H1 (cell line): Measurements from ENCODE around the gene CRHBP. TPM values are rescaled to one million over a fixed set of nuclear protein-coding genes. Genes with fewer than 3 reads are reported as not detected.

ENCODE experiments used
- CTCF ChIA-PET: fragments of 300-600 bp; sonication (Branson Sonifier 250); formaldehyde crosslinking; loops from one replicate; lab custom pipeline; 2021; ENCODE audit not compliant: partially characterized antibody; lab: Charles Lee
- POLR2A ChIA-PET: fragments of 300-600 bp; sonication (Branson Sonifier 250); formaldehyde crosslinking; loops from one replicate; lab custom pipeline; 2021; ENCODE audit warnings: inconsistent platforms; ENCODE audit not compliant: partially characterized antibody; lab: Charles Lee
- DNase-seq, 2 experiments: peaks; one replicate each; pipeline versions ENCODE4 v3.0.0 to v3.0.0-alpha.2; 2010 to 2022; ENCODE audit warnings: low spot score in 2 of 2, low read depth in 1 of 2, mixed read lengths in 1 of 2
- FAIRE-seq: peaks from 2 replicates; lab custom pipeline; 2011; peaks lifted over from hg19 to GRCh38; lab: Jason Lieb, UNC
- H2AFZ ChIP-seq: 2 replicates; pipeline ENCODE4 v1.8.1; 2012; ENCODE audit warnings: low read length, inconsistent platforms
- H2AK5ac ChIP-seq: 2 replicates; pipeline ENCODE4 v1.6.1; 2013; ENCODE audit warnings: low read depth, low read length
- H2BK120ac ChIP-seq: replicated peaks from 2 replicates; pipeline ENCODE3; 2013; ENCODE audit warnings: low read depth, low read length, inconsistent platforms
- H2BK12ac ChIP-seq: 2 replicates; pipeline ENCODE4 v1.6.1; 2013; ENCODE audit warnings: low read depth, low read length
- H2BK15ac ChIP-seq: 2 replicates; pipeline ENCODE4 v1.6.1; 2013; ENCODE audit warnings: low read length
- H2BK20ac ChIP-seq: 2 replicates; pipeline ENCODE4 v1.6.1; 2013; ENCODE audit warnings: low read length
- H2BK5ac ChIP-seq: 2 replicates; pipeline ENCODE4 v1.6.1; 2013; ENCODE audit warnings: low read depth, low read length
- H3K14ac ChIP-seq: 2 replicates; pipeline ENCODE4 v1.6.1; 2013; ENCODE audit warnings: inconsistent platforms; ENCODE audit not compliant: insufficient read length
- H3K18ac ChIP-seq: 2 replicates; pipeline ENCODE4 v1.6.1; 2013; ENCODE audit warnings: low read length; ENCODE audit errors: extremely low read depth
- H3K23ac ChIP-seq: 2 replicates; pipeline ENCODE4 v1.6.1; 2013; ENCODE audit warnings: inconsistent platforms; ENCODE audit not compliant: insufficient read length
- H3K23me2 ChIP-seq: 2 replicates; pipeline ENCODE4 v1.6.1; 2013; ENCODE audit warnings: low read depth, low read length
- H3K27ac ChIP-seq: 2 replicates; pipeline ENCODE4 v1.6.1; 2011; ENCODE audit warnings: low read depth, low read length, inconsistent platforms
- H3K27me3 ChIP-seq, 4 experiments: replicated peaks in 1 of 4; 1 replicate in 1 of 4; 2 replicates in 3 of 4; pipeline versions ENCODE4 v1.6.1 to v1.8.1; 2011 to 2013; ENCODE audit warnings: low read length in 3 of 4, mild to moderate bottlenecking in 3 of 4, inconsistent platforms in 2 of 4, mixed read lengths in 2 of 4, moderate library complexity in 1 of 4; ENCODE audit not compliant: control insufficient read depth in 3 of 4, insufficient read depth in 3 of 4; ENCODE audit errors: extremely low read depth in 1 of 4
- H3K36me3 ChIP-seq, 4 experiments: 2 replicates each; pipeline versions ENCODE4 v1.6.1 to v1.8.1; 2011 to 2013; ENCODE audit warnings: mild to moderate bottlenecking in 4 of 4, low read length in 3 of 4, moderate library complexity in 2 of 4, control low read depth in 1 of 4, inconsistent platforms in 1 of 4; ENCODE audit not compliant: insufficient read depth in 4 of 4, control insufficient read depth in 2 of 4
- H3K4ac ChIP-seq: replicated peaks from 2 replicates; pipeline ENCODE3; 2013; ENCODE audit warnings: low read length, low read depth, mixed read lengths, inconsistent platforms; ENCODE audit not compliant: insufficient read length
- H3K4me1 ChIP-seq, 4 experiments: replicated peaks in 1 of 4; 1 replicate in 1 of 4; 2 replicates in 3 of 4; pipeline versions ENCODE4 v1.6.1 to v1.8.1; 2011 to 2013; ENCODE audit warnings: low read length in 3 of 4, inconsistent platforms in 2 of 4, mixed read lengths in 1 of 4; ENCODE audit not compliant: insufficient read depth in 4 of 4, control insufficient read depth in 3 of 4
- H3K4me2 ChIP-seq, 2 experiments: 2 replicates each; pipeline versions ENCODE4 v1.6.1 to v1.8.1; 2011 to 2013; ENCODE audit warnings: low read depth in 2 of 2, low read length in 2 of 2, control low read depth in 1 of 2, inconsistent platforms in 1 of 2, mild to moderate bottlenecking in 1 of 2; ENCODE audit not compliant: insufficient read depth in 1 of 2
- H3K4me3 ChIP-seq, 4 experiments: fragments of 200-600, 300-600 bp in 1 of 4; sonication (generic), shearing (Covaris generic), sonication (Bioruptor Twin) in 1 of 4; 2 replicates each; pipeline versions ENCODE4 v1.5.1 to v1.8.1; 2011 to 2016; ENCODE audit warnings: low read length in 4 of 4, low read depth in 3 of 4, control low read depth in 2 of 4, inconsistent platforms in 2 of 4, mild to moderate bottlenecking in 2 of 4, mixed read lengths in 1 of 4, moderate library complexity in 1 of 4; ENCODE audit not compliant: insufficient read depth in 2 of 4; ENCODE audit errors: extremely low read depth in 1 of 4
- H3K56ac ChIP-seq: replicated peaks from 2 replicates; pipeline ENCODE3; 2013; ENCODE audit warnings: low read depth, mild to moderate bottlenecking, mixed read lengths, low read length, inconsistent platforms; ENCODE audit not compliant: insufficient read length
- H3K79me1 ChIP-seq: 2 replicates; pipeline ENCODE4 v1.6.1; 2013; ENCODE audit warnings: low read depth, low read length, control low read depth
- H3K79me2 ChIP-seq, 2 experiments: 2 replicates each; pipeline versions ENCODE4 v1.6.1 to v1.8.1; 2012 to 2013; ENCODE audit warnings: low read length in 2 of 2, mild to moderate bottlenecking in 2 of 2, inconsistent platforms in 1 of 2; ENCODE audit not compliant: insufficient read depth in 2 of 2, control insufficient read depth in 1 of 2
- H3K9ac ChIP-seq, 4 experiments: replicated peaks in 1 of 4; 1 replicate in 1 of 4; 2 replicates in 3 of 4; pipeline versions ENCODE4 v1.6.1 to v1.8.1; 2011 to 2013; ENCODE audit warnings: low read depth in 3 of 4, low read length in 3 of 4, control low read depth in 2 of 4, mild to moderate bottlenecking in 2 of 4, moderate library complexity in 2 of 4, inconsistent platforms in 1 of 4; ENCODE audit errors: extremely low read depth in 1 of 4
- H3K9me3 ChIP-seq, 2 experiments: 2 replicates each; pipeline versions ENCODE4 v1.6.1 to v1.8.1; 2012 to 2013; ENCODE audit warnings: mild to moderate bottlenecking in 2 of 2, moderate library complexity in 2 of 2, control low read depth in 1 of 2, inconsistent platforms in 1 of 2, low read depth in 1 of 2, low read length in 1 of 2, mixed read lengths in 1 of 2; ENCODE audit not compliant: insufficient read depth in 2 of 2
- H4K20me1 ChIP-seq, 2 experiments: replicated peaks in 1 of 2; 2 replicates each; pipeline versions ENCODE3 to v1.8.1; 2011 to 2013; ENCODE audit warnings: inconsistent platforms in 2 of 2, low read length in 2 of 2, mild to moderate bottlenecking in 1 of 2; ENCODE audit not compliant: insufficient read depth in 2 of 2, control insufficient read depth in 1 of 2
- H4K5ac ChIP-seq: 2 replicates; pipeline ENCODE4 v1.6.1; 2013; ENCODE audit warnings: low read length, low read depth, mixed read lengths, inconsistent platforms; ENCODE audit not compliant: insufficient read length
- H4K8ac ChIP-seq: 2 replicates; pipeline ENCODE4 v1.8.0; 2013; ENCODE audit warnings: mild to moderate bottlenecking, moderate library complexity, low read length, inconsistent platforms; ENCODE audit not compliant: insufficient read depth; ENCODE audit errors: extremely low read depth
- H4K91ac ChIP-seq: replicated peaks from 2 replicates; pipeline ENCODE3; 2013; ENCODE audit warnings: low read length, mixed read lengths, inconsistent platforms; ENCODE audit not compliant: insufficient read length
- BACH1 ChIP-seq: IDR thresholded peaks from 2 replicates; pipeline ENCODE4 v1.6.1; 2012; ENCODE audit warnings: low read length, improper control_type of control experiment
- BCL11A ChIP-seq, 2 experiments: IDR thresholded peaks; one replicate each; pipeline ENCODE4 v1.6.1; 2011; ENCODE audit warnings: low read depth in 2 of 2, low read length in 2 of 2, mild to moderate bottlenecking in 2 of 2
- CEBPB ChIP-seq: IDR thresholded peaks from 2 replicates; pipeline ENCODE4 v1.6.1; 2012; ENCODE audit warnings: low read depth, low read length
- E2F6 ChIP-seq: IDR thresholded peaks from 2 replicates; pipeline ENCODE4 v1.6.1; 2012; ENCODE audit warnings: inconsistent platforms
- EP300 ChIP-seq, 2 experiments: IDR thresholded peaks; 1 replicate in 1 of 2; 2 replicates in 1 of 2; pipeline ENCODE4 v1.6.1; 2011 to 2012; ENCODE audit warnings: low read depth in 2 of 2, low read length in 2 of 2, mild to moderate bottlenecking in 2 of 2, borderline replicate concordance in 1 of 2, inconsistent platforms in 1 of 2, moderate library complexity in 1 of 2
- EZH2 ChIP-seq: fragments of 200-600 bp; sonication (generic); IDR thresholded peaks from 2 replicates; pipeline ENCODE4 v1.7.1; 2012; ENCODE audit warnings: low read depth, mild to moderate bottlenecking, moderate library complexity, low read length, inconsistent platforms; ENCODE audit not compliant: severe bottlenecking
- HDAC2 ChIP-seq, 2 experiments: fragments of 300-600 bp in 1 of 2; sonication (generic) in 1 of 2; IDR thresholded peaks; 2 replicates each; pipeline ENCODE4 v1.6.1; 2011 to 2012; ENCODE audit warnings: low read depth in 2 of 2, low read length in 2 of 2, mild to moderate bottlenecking in 2 of 2, moderate library complexity in 2 of 2, borderline replicate concordance in 1 of 2, inconsistent platforms in 1 of 2
- MAFK ChIP-seq: IDR thresholded peaks from 2 replicates; pipeline ENCODE4 v1.6.1; 2012; ENCODE audit warnings: low read depth, mild to moderate bottlenecking, improper control_type of control experiment, low read length
- RBBP5 ChIP-seq: IDR thresholded peaks from 2 replicates; pipeline ENCODE4 v1.7.1; 2012; ENCODE audit warnings: low read depth, mild to moderate bottlenecking, inconsistent platforms, low read length, moderate library complexity, borderline replicate concordance
- RFX5 ChIP-seq: IDR thresholded peaks from 2 replicates; pipeline ENCODE4 v1.6.1; 2011; ENCODE audit warnings: low read depth, low read length, improper control_type of control experiment, borderline replicate concordance
- SIN3A ChIP-seq, 2 experiments: IDR thresholded peaks in 1 of 2; conservative IDR thresholded peaks in 1 of 2; 2 replicates each; pipeline ENCODE4 v1.6.1; 2011 to 2012; ENCODE audit warnings: low read length in 2 of 2, improper control_type of control experiment in 1 of 2, low read depth in 1 of 2, mild to moderate bottlenecking in 1 of 2
- SIX5 ChIP-seq: IDR thresholded peaks from 2 replicates; pipeline ENCODE4 v1.6.1; 2011; ENCODE audit warnings: mild to moderate bottlenecking, low read depth, low read length
- TEAD4 ChIP-seq: IDR thresholded peaks from 2 replicates; pipeline ENCODE4 v1.6.1; 2012; ENCODE audit warnings: low read depth, low read length, inconsistent platforms, mixed read lengths
- WGBS, 2 experiments: shearing (Covaris generic) in 1 of 2; methylation state at CpG; one replicate each; pipeline versions ENCODE4 v1.1.6 to v1.1.7; 2013 to 2015; ENCODE audit warnings: low lambda C conversion rate in 2 of 2, mixed read lengths in 2 of 2, inconsistent platforms in 1 of 2, low coverage in 1 of 2, missing lambda C conversion rate in 1 of 2; ENCODE audit not compliant: insufficient replicate concordance in 2 of 2, insufficient coverage in 1 of 2, insufficient read length in 1 of 2; ENCODE audit errors: extremely low coverage in 1 of 2, missing lambda C conversion rate in 1 of 2; 5-methylcytosine and 5-hydroxymethylcytosine counted together
- polyA plus RNA-seq, 7 experiments: library from polyadenylated mRNA; depleted of rRNA in 3 of 7; stranded (reverse) in 5 of 7; unstranded in 2 of 7; fragments of >200 nt in 5 of 7; fragments of 200-250 nt in 2 of 7; gene quantifications; 1 replicate in 5 of 7; 2 replicates in 1 of 7; 4 replicates in 1 of 7; pipeline versions ENCODE4 v1.2.1 to v1.2.3, GENCODE V29; 2011 to 2013; ENCODE audit warnings: missing spikeins in 2 of 7, mixed read lengths in 2 of 7
- total RNA-seq: library from RNA; stranded (reverse); fragmentation: NEBNext Ultra II Directional; extraction: Animal tissue kit (Norgen Biotek cat#: 25700); gene quantifications from 2 replicates; pipeline ENCODE4 v1.2.1, GENCODE V29; 2021

CRHBP gene
- total and polyA plus RNA-seq, 2 of the 8 experiments (the other 6 are each of a cell fraction or from before 2014, with no cell fraction given): 0.30 TPM; not detected in 1

GRCh38 chr5:76956033-76956432, 3.2 kb downstream of the CRHBP start:
- Histone ChIP-seq H3K4me3 (no peak overlapping the region), H3K27ac (no peak overlapping the region), H4K20me1 (peaks cover 0 to 5% of the 10 kb centered on the region in 2 experiments), H2BK5ac (no peak overlapping the region), H3K27me3 (peaks cover 18 to 47% (median 35%) of the 10 kb centered on the region in 4 experiments), H3K79me1 (no peaks in the 10 kb centered on the region), H3K23ac (no peak overlapping the region), H3K9me3 (no peaks in the 10 kb centered on the region), H2BK120ac (no peak overlapping the region), H3K4me2 (no peak overlapping the region), H2AK5ac (no peak overlapping the region), H3K18ac (no peak overlapping the region), H3K14ac (no peak overlapping the region), H3K36me3 (no peaks in the 10 kb centered on the region), H2BK15ac (no peak overlapping the region), H3K9ac (no peak overlapping the region), H2BK12ac (no peak overlapping the region), H4K8ac (no peak overlapping the region), H3K4me1 (peaks cover 0 to 6% (median 3%) of the 10 kb centered on the region in 4 experiments; a peak in 5 of 7 replicates), H4K5ac (no peak overlapping the region), H2AFZ (no peak overlapping the region), H3K4ac (no peak overlapping the region), H3K23me2 (peaks cover 10% of the 10 kb centered on the region), H3K56ac (no peak overlapping the region), H4K91ac (no peak overlapping the region), H3K79me2 (no peaks in the 10 kb centered on the region), H2BK20ac (no peak overlapping the region)
- ChIA-PET CTCF (interaction anchor here (0.7 to 1.8 kb wide), 2 partner anchors 88 to 121 kb away, joined by 3 to 5 read pairs; no protein-coding TSS in a partner anchor), POLR2A (no interaction called here)
- FAIRE-seq (no peak), DNase-seq (no peak)
- WGBS, 2 experiments: 88% methylated on average over 2 of the region's 2 CpGs; no CpG with 5 or more reads in 1 of the 2 experiments
- TF ChIP-seq BACH1 (no peak), TEAD4 (no peak), SIN3A (conservative IDR thresholded peaks at IDR 0.05 in 1 of 2, IDR thresholded peaks at IDR 0.05 in 1 of 2; ENCODE audit: low read depth in 1 of 2, low read length in 2 of 2) (no peak), MAFK (no peak), SIX5 (no peak), RBBP5 (no peak), E2F6 (no peak), CEBPB (no peak), RFX5 (no peak), HDAC2 (IDR thresholded peaks at IDR 0.05; ENCODE audit: borderline replicate concordance in 1 of 2, low read depth in 2 of 2, low read length in 2 of 2) (no peak), EZH2 (no peak), BCL11A (IDR thresholded peaks at IDR 0.05; ENCODE audit: low read depth in 2 of 2, low read length in 2 of 2) (no peak), EP300 (IDR thresholded peaks at IDR 0.05; ENCODE audit: borderline replicate concordance in 1 of 2, low read depth in 2 of 2, low read length in 2 of 2) (no peak)
